Hematopoietic multipotent progenitor cell treated with erythropoietin and hydrocortisone succinate and interleukin-3 and kit ligand, for 6 days (in vitro differentiated cells): ENCODE measurements around the gene CNKSR3.

ENCODE experiments used
- DNase-seq: peaks from one replicate; pipeline ENCODE4 v3.0.0-alpha.2; 2015

Gene CNKSR3

DNA sequence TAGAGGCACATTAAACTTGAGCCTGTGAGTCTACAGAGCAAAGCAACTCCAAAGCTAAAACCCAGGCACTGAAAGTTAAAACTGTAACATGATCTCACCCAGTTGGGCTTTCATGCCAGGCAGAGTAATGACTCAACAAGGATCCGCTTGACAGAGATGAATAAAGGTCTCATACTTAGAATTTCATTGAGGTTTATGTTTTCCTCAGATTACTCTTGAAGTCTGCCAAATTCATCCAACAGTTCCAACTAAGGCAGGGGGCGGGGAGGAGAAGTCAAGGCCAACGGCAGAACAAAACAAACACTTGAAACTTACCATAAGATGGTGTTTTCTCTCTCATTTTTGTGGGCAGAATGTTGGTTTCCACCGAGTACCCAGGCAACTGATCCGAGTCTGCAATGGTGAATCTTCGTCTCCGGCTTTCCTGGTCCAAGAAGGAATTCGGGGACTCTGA is 99.8 kb downstream of the CNKSR3 start:
- no peak for DNase-seq

DNA sequence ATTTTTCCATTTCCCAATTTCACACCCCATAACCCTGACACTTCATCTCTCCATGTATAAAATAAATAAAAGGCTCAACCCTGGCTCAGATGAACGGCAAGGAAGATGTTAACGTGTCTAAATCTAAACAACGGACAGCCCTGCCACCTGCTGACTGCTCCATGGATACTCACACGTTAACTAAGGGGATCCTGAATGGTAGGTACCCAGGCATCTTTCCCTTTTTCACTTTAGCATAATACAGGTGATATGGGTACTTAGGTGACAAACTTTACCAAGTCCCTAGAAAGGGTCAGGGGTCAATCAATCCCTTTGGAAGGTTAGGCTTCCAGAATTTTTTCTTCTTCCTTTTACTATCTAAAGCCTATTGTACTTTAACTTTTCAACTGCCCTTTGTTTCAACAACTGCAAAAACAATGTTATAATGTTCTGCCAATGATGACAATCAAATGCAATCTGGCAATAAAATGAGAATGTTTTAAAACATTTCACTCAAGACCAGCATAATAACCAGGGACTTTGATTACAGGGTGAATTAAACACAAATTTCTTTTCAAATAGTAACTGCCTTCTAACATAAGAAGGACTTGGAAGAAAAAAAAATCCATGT is 101.5 kb downstream of the CNKSR3 start:
- no peak for DNase-seq

DNA sequence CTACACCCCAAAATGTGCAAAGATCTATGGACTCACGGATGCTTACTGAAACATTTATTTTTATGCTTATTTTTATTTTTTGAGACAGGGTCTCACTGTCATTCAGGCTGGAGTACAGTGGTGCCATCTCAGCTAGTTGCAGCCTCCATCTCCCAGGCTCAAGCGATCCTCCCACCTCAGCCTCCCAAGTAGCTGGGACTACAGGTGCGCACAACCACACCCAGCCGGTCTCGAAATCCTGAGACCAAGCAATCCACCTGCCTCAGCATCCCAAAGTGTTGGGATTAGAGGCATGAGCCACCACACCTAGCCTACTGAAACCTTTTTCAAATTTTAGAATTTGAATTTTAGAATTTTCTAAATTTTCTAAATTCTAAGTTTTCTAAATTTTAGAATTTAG is 103.0 kb downstream of the CNKSR3 start:
- no peak for DNase-seq

DNA sequence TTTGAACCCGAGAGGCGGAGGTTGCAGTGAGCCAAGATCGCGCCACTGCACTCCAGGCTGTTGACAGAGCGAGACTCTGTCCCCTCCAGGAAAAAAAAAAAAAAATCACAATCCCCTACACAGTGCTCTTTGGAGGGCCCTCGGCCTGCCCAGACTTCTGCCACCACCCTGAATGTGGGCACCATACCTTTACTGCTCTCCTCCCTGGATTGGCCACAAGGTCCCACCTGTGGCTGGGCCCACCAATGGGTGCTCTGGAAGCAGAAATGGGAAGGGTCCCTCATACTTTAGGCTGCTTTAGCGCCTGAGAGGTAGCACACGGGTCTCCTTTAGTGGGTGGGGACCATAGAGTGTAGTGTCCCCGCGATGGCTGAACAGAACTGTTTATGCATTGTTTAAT is 103.6 kb downstream of the CNKSR3 start:
- no peak for DNase-seq

DNA sequence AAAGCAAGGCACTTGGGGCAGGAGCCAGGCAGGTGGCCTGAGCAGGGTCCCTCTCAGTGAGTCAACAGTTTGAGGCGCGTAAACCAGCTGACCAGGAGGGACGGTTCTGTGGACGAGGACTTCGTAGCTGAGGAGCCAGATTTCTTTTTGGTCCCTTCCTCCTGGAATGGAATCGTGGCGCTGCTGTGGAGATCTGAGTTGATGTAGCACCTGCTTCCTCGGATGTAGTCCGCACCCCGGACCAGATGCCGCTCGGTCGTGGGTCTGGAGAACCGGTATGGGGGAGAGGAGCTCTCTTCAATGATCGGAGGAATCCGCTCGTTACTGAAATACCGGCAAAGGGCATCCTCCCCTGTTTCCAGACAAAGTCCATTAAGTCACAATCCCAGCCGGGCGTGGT is 104.2 kb downstream of the CNKSR3 start:
- DNase-seq, result no peak

GRCh38 chr6:154404791-154405400 is 105.6 kb downstream of the CNKSR3 start:
- DNase-seq, result no peak

GRCh38 chr6:154403788-154404187 is 106.7 kb downstream of the CNKSR3 start:
- peak; percentile 84 for DNase-seq

- no peak for DNase-seq
Observed at GRCh38 chr6:154402081-154402780, 108.3 kb downstream of the CNKSR3 start.

DNA sequence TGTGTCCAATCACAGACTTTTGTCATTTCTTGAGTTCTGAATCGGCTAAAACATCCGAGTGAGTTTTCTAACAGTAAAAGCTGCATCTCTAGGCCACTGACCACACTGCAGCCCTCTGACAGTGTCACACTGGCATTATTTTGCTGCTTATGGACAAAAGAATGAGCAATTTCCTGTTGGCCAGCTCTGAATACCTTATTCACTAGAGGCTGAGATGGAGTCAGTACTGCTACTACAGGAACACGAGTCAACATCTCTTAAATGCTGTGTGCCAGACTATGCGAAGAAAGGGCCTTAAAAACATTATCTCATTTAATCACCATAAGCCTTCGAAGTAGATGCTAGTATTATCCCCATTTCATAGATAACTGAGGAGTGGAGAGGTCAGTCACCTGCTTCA is 111.4 kb downstream of the CNKSR3 start:
- DNase-seq, result no peak

GRCh38 chr6:154397491-154398195 is 112.8 kb downstream of the CNKSR3 start:
- DNase-seq, result no peak

DNA sequence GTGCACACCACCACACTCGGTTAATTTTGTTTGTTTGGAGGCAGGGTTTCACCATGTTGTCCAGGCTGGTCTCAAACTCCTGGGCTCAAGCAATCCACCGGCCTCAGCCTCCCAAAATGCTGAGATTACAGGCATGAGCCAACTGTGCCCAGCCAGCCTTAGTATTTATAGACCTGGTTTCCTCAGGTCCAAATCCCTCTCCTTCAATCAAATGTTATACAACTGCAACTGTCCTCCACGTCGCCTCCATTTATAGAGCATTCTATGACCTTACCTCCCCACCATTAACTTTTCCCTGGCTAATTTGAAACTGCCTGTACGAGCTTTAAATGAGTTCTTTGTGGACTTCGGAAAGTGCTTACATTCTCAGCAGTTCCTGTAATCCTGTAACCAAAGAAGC is 114.6 kb downstream of the CNKSR3 start:
- DNase-seq, result no peak

DNA sequence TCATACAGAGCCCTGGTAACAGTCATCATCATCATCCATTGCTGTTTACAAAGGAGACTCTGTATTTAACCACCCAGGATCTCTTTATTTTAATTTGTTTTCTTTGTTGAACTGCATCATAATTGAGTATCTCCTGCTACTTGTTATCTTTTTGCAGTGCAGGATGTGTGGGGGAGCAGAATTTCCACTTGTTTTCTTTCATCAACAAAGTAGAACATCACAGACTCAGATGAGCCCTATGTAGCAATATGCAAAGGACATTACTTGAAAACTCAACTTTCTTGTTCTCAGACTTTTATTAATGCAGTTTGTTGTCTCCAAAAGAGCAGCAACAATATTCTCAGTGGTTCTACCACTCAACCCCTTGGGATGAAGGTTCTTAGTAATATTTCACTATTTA is 115.2 kb downstream of the CNKSR3 start:
- DNase-seq, result no peak

DNA sequence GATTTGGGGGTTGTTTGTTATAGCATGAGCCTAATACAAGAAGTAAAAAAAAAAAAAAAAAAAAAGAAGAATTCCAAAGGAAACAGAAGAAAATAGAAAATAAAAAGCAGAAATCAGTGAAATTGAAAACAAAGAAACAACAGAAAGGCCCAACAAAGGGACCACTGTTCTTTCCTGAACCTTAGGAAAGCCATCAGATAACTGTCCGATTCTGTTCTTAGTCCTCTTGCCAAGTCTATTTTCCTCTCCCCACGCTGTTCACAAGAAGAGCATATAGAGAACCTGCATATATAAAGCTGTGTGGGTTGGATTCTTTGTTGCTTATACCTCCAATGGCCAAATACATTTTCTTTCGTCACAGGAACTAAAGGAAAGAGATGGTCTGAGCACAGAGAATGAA is 115.9 kb downstream of the CNKSR3 start:
- DNase-seq, result no peak

GRCh38 chr6:154390034-154390433 is 120.5 kb downstream of the CNKSR3 start:
- no peak for DNase-seq

- no peak for DNase-seq
Observed at GRCh38 chr6:154388803-154389202, 121.7 kb downstream of the CNKSR3 start.

- DNase-seq, result no peak
Observed at GRCh38 chr6:154386848-154387717, 123.4 kb downstream of the CNKSR3 start.

DNA sequence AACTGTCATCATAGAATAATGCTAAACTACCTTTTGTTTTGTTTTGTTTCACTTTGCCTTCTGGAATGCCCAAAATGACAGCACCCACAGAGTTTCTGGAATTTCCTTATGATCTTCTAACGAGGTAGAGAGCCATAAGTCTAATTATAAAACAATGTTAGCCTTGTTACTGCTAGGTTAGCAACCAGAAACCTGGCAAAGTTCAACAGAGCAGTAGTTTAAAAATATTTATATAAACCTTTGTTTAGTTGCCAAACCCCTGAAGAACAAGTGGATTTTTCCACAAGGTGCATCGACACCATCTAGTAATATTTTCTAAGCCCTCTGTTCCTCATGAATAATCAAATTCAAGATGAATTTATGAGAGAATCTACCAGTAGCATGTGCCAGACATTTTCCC is 126.3 kb downstream of the CNKSR3 start:
- no peak for DNase-seq

- DNase-seq, result no peak
Observed at GRCh38 chr6:154383273-154383672, 127.2 kb downstream of the CNKSR3 start.

- DNase-seq, result no peak
Observed at GRCh38 chr6:154382740-154383139, 127.7 kb downstream of the CNKSR3 start.

DNA sequence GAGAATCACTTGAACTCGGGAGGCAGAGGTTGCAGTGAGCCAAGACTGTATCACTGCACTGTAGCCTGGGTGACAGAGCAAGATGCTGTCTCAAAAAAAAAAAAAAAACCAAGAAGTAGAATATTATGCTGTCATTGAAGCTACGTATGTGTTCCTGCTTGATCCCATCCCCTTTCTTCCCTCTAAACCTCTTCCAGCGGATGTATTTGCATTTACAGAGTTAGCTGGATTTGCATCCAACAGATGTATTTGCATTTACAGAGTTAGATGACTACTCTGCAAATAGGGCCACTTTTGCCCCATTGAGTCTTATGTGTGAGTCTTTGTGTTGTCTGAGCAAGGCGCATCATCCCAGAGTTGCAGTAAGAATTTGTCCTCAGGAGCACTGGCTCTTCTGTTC is 128.9 kb downstream of the CNKSR3 start:
- DNase-seq, result no peak

- no peak for DNase-seq
Observed at GRCh38 chr6:154380741-154381140, 129.7 kb downstream of the CNKSR3 start.

GRCh38 chr6:154379585-154379984 is 130.9 kb downstream of the CNKSR3 start:
- DNase-seq, result no peak

GRCh38 chr6:154378518-154378917 is 132.0 kb downstream of the CNKSR3 start:
- DNase-seq, result no peak
